HUES6 (cell line): ENCODE measurements around the gene SACM1L.
"Not testable (repeated sequence)": the region's sequence is repeated elsewhere in the genome, so short reads cannot be mapped to it uniquely, and the experiment has no call there.

Source experiments
- H3K27ac ChIP-seq: 2 replicates; pipeline ENCODE4 v1.7.0; 2013; ENCODE audit warnings: low read depth, mild to moderate bottlenecking, low read length, inconsistent platforms
- H3K27me3 ChIP-seq: 2 replicates; pipeline ENCODE4 v1.6.1; 2013; ENCODE audit warnings: low read length; ENCODE audit not compliant: control insufficient read depth, insufficient read depth
- H3K36me3 ChIP-seq: 2 replicates; pipeline ENCODE4 v1.6.1; 2013; ENCODE audit warnings: low read length; ENCODE audit not compliant: control insufficient read depth, insufficient read depth
- H3K4me1 ChIP-seq: 2 replicates; pipeline ENCODE4 v1.6.1; 2013; ENCODE audit warnings: low read length; ENCODE audit not compliant: control insufficient read depth, insufficient read depth
- H3K4me3 ChIP-seq: 2 replicates; pipeline ENCODE4 v1.5.1; 2013; ENCODE audit warnings: low read depth, low read length
- H3K9ac ChIP-seq: one replicate; pipeline ENCODE4 v1.6.1; 2013; ENCODE audit warnings: mild to moderate bottlenecking, low read length
- H3K9me3 ChIP-seq: 2 replicates; pipeline ENCODE4 v1.6.1; 2013; ENCODE audit warnings: low read depth, low read length; ENCODE audit not compliant: control insufficient read depth, insufficient read depth

The SACM1L gene

DNA sequence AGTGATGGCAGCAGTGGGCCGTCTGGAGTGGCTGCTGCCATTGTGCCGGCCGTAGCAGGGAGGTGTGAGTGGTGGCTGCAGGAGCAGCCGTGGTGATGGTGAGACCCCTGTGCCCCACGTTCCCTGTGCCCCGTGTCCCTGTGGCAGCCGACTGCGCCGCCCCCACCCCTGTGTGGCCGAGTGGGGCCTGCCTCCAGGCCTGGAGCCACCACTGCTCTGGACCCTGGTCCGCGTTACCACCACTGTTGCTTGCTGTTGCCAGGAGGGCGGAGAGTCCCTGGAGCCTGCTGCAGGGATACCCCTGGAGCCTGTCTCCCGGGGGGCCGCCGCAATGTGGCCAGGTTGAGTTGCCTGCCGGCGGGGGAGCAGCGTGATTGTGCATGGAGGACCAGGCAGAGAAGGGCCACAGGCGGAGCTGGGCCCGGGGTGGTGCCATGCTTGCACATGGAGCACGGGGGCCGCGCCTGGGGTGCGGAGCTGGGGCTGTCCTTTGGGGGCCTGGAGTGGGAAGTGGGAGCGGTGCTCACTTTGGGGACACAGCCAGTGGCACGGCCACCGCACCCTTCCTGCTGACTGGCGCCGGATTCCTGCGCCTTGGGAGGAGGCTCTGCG lies 57.1 kb downstream of the SACM1L start:
- H3K27me3 ChIP-seq = no peaks in the 10 kb centered on the region
- no peak overlapping the region for H3K27ac ChIP-seq
- no peak overlapping the region for H3K9ac ChIP-seq
- no peaks in the 10 kb centered on the region for H3K9me3 ChIP-seq
- peaks cover 60% of the 10 kb centered on the region for H3K36me3 ChIP-seq
- peaks cover 9% of the 10 kb centered on the region for H3K4me1 ChIP-seq
- no peak overlapping the region for H3K4me3 ChIP-seq

DNA sequence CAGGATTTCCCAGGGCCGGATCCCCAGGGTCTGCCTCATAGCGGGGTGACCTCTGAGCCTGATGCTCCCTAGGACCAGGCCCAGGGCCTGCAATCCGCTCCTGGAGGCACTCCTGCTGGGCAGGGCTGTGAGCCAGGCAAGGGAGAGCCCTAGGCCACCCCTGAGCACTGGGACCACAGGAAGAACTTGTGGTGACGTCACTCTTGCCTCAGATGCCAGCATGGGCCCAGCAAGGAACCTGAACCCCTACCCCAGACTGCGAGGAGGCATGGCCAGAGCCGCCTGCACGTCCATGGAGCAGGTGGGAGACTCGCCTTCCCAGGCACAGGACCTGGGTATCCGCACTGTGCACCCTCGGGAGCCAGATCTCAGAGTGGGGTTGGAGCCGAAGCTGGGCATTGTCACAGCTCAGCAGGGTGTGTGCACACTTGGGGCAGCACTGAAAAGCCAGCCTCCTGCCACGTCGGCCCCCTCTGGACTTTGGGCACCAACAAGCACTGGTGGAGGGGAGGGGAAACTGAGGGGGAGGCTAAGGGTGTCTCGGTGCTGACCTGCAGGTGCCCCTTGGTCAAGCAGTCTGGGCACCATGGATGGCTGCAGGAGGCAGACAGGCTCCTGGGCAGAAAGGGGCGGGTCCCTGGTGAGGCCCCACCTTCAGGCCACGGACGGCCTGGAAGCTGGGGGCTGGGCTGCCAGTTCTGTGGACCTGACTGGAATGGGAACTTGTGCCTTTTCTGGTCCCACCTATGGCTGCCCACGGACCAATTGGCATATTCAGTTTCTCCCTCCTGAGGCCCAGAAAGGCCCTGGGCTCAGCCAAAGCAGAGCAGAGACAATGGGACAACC lies 57.8 kb downstream of the SACM1L start:
- Histone ChIP-seq H3K27me3 (no peaks in the 10 kb centered on the region), H3K27ac (no peak overlapping the region), H3K4me1 (peaks cover 3% of the 10 kb centered on the region; the same call in 1 of the 2 replicates), H3K36me3 (peaks cover 57% of the 10 kb centered on the region), H3K9me3 (no peaks in the 10 kb centered on the region), H3K4me3 (no peak overlapping the region), H3K9ac (no peak overlapping the region)

DNA sequence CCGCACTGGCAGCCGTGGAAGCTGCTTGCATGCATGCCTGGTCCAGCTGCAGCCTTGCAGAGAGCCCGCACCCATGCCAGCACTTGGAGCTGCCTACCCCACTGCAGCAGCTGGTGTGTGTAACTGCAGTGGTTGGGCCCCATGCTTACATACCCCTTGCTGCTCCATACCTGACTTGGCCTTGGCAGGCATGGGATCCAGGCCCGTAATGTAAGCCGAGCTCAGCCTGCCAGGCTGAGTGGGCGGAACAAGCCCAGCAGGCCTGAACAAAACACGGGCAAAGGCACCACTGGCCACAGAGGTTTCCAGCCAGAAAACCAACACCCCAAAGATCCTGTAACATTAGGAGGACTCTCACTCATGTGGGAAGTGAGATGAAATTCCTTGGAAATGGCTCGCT lies 58.9 kb downstream of the SACM1L start:
- H3K9me3 ChIP-seq = no peaks in the 10 kb centered on the region
- no peak overlapping the region for H3K4me3 ChIP-seq
- H3K36me3 ChIP-seq = peaks cover 49% of the 10 kb centered on the region

DNA sequence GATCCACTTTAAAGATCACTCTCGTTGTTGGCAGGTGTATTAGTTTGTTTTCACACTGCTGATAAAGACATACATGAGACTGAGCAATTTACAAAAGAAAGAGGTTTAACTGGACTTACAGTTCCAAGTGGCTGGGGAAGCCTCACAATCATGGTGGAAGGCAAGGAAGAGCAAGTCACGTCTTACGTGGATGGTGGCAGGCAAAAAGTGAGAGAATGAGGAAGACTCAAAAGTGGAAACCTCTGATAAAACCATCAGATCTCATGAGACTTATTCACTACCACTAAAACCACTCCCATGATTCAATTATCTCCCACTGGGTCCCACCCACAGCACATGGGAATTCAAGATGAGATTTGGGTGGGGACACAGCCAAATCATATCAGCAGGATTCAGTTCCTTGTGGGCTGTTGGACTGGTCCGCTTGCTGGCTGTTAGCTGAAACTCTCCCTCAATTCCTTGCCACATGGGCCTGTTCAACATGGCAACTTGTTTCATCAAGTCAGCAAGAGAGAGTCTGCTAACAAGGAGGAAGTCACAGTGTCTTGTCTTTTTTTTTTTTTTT lies 59.9 kb downstream of the SACM1L start:
- H3K27ac ChIP-seq, H3K4me1 ChIP-seq, H3K4me3 ChIP-seq, H3K9me3 ChIP-seq, H3K9ac ChIP-seq, H3K27me3 ChIP-seq: not testable (repeated sequence)
- peaks cover 39% of the 10 kb centered on the region for H3K36me3 ChIP-seq

More for the DNA sequence above, 58.9 kb downstream of the SACM1L start:
- Histone ChIP-seq H3K9ac (no peak overlapping the region), H3K4me1 (peaks cover 3% of the 10 kb centered on the region; the same call in 1 of the 2 replicates), H3K27me3 (no peaks in the 10 kb centered on the region), H3K27ac (no peak overlapping the region)

DNA sequence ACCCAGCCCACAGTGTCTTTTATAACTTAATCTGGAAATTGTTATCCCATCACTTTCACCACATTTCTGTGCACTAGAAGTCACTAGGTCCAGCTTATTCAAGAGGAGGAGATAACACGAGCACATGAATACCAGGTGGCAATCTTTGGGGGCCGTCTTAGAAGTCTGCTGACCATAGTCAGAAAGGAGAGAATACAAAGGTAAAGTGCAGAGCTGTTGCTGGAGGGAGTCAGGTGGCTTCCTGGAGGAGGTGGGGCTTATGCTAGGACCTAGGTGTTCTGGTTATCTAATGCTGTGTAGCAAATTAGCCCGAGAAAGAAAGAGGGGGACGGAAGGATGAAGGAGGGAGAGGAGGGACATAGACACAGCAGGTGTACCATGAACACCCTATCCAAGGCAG lies 60.7 kb downstream of the SACM1L start:
- Histone ChIP-seq H3K27ac (no peak overlapping the region), H3K36me3 (peaks cover 33% of the 10 kb centered on the region), H3K9me3 (no peaks in the 10 kb centered on the region), H3K27me3 (no peaks in the 10 kb centered on the region), H3K9ac (no peak overlapping the region), H3K4me3 (no peak overlapping the region), H3K4me1 (peaks cover 3% of the 10 kb centered on the region; the same call in 1 of the 2 replicates)

DNA sequence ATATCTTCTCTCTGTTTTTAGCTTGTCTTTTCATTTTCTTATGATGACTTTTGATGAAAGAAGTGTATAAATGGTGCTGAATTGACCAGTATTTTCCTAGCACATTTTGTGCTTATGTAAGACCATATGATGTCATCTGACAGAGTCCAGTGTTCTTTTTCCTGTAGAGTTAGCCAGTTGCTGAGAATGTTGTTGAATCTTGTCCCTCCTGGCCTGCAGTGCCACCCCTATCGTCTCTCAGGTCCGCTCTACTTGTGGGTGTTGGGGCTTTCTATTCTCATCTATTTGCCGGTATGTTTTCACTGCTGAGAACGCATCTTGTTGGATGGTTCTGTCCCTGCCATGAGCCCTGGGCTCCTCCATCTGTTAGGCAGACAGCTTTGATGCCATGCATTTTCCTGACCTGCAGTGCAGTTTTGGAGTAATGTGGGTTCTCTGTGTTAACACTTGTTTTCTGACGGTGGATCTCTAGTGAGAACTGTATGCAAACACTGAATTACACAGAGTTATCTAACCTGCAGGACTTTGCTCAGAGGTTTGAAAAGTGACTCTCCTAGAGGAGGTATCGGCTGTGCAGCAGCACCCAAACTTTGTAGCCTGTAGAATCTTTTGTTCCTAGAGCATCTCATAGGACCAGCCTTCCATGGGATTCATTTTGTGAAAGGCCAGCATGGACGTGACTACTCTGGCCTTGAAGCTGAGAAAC lies 62.5 kb downstream of the SACM1L start:
- H3K27me3 ChIP-seq = no peaks in the 10 kb centered on the region
- no peak overlapping the region for H3K9ac ChIP-seq
- H3K9me3 ChIP-seq = no peaks in the 10 kb centered on the region
- no peak overlapping the region for H3K4me3 ChIP-seq
- peaks cover 16% of the 10 kb centered on the region for H3K36me3 ChIP-seq
- H3K4me1 ChIP-seq = peaks cover 3% of the 10 kb centered on the region; the same call in 1 of the 2 replicates
- no peak overlapping the region for H3K27ac ChIP-seq

DNA sequence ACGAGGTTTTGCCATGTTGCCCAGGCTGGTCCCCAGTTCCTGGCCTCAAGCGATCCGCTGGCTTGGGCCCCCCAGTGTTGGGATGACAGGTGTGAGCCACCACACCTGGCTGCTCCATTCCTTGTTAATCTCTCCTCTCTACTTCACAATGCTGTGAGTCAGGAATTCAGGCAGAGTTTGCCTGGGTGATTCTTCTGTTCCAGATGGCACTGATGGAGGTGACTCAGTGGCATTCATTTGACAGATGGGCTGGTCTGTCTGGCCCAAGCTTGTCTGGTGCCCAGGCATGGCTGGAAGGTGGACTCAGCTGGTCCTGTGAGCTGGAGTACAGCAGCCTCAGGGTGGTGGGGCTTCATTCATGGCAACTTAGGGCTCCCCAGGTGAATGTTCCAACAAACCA lies 63.9 kb downstream of the SACM1L start:
- no peak overlapping the region for H3K9ac ChIP-seq
- no peaks in the 10 kb centered on the region for H3K27me3 ChIP-seq
- no peak overlapping the region for H3K4me3 ChIP-seq
- peaks cover 2% of the 10 kb centered on the region for H3K36me3 ChIP-seq
- H3K27ac ChIP-seq = no peak overlapping the region
- H3K4me1 ChIP-seq = peaks cover 3% of the 10 kb centered on the region
- no peaks in the 10 kb centered on the region for H3K9me3 ChIP-seq

DNA sequence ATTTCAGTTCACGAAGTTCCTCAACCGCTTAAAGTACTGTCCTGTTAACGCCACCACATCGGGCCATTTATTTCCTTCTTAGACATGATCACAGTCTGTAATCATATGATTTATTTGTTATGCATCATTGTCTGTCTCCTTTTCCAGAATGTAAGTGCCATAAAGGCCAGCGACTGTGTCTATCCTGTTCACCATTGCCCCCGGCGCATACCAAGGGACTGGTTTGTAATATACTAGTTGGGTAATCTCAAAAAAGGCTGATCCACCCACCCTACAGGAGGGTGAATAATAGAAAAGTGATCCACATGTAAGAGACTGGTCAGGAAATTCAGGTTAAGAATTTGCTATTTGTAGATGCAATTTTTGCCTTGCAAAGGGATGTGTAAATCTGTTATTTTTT lies 65.3 kb downstream of the SACM1L start:
- H3K9me3 ChIP-seq = no peaks in the 10 kb centered on the region
- H3K4me1 ChIP-seq = peaks cover 3% of the 10 kb centered on the region
- H3K27ac ChIP-seq = no peak overlapping the region
- H3K27me3 ChIP-seq = no peaks in the 10 kb centered on the region
- H3K9ac ChIP-seq = no peak overlapping the region
- H3K36me3 ChIP-seq = no peaks in the 10 kb centered on the region
- H3K4me3 ChIP-seq = no peak overlapping the region

DNA sequence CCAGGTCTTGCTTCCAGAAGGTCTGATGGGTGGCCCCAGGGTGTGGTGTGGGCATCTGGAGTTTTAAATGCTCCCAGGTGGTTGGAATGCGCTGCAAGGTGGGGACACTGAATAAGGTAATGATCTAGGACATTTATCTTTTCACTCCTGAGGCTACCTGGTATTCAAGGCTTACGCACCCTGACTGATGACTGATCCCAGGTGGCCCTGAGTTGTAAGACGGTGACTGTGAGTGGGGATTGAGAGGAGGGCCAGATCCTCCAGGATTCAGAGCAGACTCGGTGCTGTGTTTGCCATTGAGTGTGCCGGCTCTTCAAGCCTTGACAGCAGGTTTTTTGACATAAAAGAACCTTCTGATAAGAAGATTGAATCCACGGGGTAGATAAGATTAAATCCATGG lies 66.9 kb downstream of the SACM1L start:
- Histone ChIP-seq H3K27me3 (no peaks in the 10 kb centered on the region), H3K4me1 (peaks cover 6% of the 10 kb centered on the region), H3K9ac (no peak overlapping the region), H3K9me3 (no peaks in the 10 kb centered on the region), H3K27ac (no peak overlapping the region), H3K4me3 (no peak overlapping the region), H3K36me3 (no peaks in the 10 kb centered on the region)

DNA sequence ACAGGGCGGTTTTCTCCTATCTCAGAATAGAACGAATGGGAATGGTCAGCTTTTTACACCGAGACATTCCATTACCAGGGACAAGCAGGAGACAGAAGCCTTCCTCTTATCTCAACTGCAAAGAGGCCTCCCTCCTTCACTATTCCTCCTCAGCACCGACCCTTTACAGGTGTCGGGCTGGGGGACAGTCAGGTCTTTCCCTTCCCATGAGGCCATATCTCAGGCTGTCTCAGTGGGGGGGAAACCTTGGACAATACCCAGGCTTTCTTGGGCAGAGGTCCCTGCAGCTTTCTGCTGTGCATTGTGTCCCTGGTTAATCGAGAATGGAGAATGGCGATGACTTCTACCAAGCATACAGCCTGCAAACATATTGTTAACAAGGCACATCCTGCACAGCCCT lies 67.9 kb downstream of the SACM1L start:
- not testable (repeated sequence) for H3K9me3 ChIP-seq, H3K36me3 ChIP-seq, H3K27me3 ChIP-seq, H3K4me1 ChIP-seq, H3K4me3 ChIP-seq, H3K9ac ChIP-seq, H3K27ac ChIP-seq

DNA sequence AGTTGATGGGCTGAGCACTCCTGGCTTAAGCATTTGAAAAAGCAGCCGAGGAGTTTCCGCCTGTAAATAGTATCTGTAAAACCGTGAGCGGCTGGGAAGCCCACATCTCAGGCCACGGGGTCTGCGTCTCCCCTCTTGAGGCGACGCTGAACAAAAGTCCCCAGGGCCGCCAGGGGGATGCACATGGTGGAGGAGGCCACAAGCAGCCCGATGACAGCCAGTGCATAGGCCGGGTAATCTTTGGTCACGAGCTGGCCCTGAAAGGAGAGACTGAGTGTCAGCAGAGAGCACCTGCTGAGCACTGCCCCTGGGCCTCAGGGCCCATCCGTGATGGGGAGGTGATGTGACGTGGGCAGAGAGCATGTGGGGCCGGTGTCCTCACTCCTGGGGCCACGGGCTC lies 69.7 kb downstream of the SACM1L start:
- Histone ChIP-seq H3K4me1 (peaks cover 6% of the 10 kb centered on the region), H3K9ac (no peak overlapping the region), H3K27ac (no peak overlapping the region), H3K36me3 (no peaks in the 10 kb centered on the region), H3K9me3 (no peaks in the 10 kb centered on the region), H3K4me3 (no peak overlapping the region), H3K27me3 (no peaks in the 10 kb centered on the region)
